HepG2 (cell line): Measurements from ENCODE around the gene METRN. TPM values are rescaled to one million over a fixed set of nuclear protein-coding genes. Genes with fewer than 3 reads are reported as not detected.

Source experiments
- ATAC-seq: fragments of 200-7000 bp; cut with Tn5 transposase; 3 replicates; pipeline ENCODE4 v1.9.1; 2020; ENCODE audit warnings: mild to moderate bottlenecking, moderate library complexity
- BruUV-seq: library from RNA; stranded (reverse); fragments of 400-500 nt; replicated peaks from 2 replicates; lab custom pipeline; 2021; lab: Mats Ljungman, UMichigan
- CTCF ChIA-PET: fragments of 300-600 bp; formaldehyde crosslinking; extraction: SDS; loops from one replicate; lab custom pipeline; 2021; ENCODE audit warnings: low total read pairs, inconsistent platforms, low intra/inter-chr PET ratio; lab: Yijun Ruan, JAX
- POLR2A ChIA-PET: fragments of 350-600 bp; sonication (Branson Sonifier 250); formaldehyde crosslinking; loops from one replicate; lab custom pipeline; 2020; ENCODE audit warnings: antibody characterized with exemption, inconsistent platforms; lab: Yijun Ruan, JAX
- DNase-seq: peaks from one replicate; pipeline ENCODE4 v3.0.0-alpha.2; 2015; ENCODE audit warnings: low spot score
- FAIRE-seq: peaks from 3 replicates; lab custom pipeline; 2011; peaks lifted over from hg19 to GRCh38; lab: Jason Lieb, UNC
- H2AFZ ChIP-seq: one replicate; pipeline ENCODE4 v1.6.1; 2011; ENCODE audit warnings: low read length, inconsistent platforms
- H3K27ac ChIP-seq: fragments of 300-600 bp; 3 replicates; pipeline ENCODE4 v1.8.0; 2011; ENCODE audit warnings: mixed run types, mild to moderate bottlenecking, mixed read lengths, low read length, inconsistent platforms; ENCODE audit not compliant: insufficient read depth; ENCODE audit errors: extremely low read length
- H3K27me3 ChIP-seq, 2 experiments: fragments of 200-600 bp in 1 of 2; 2 replicates in 1 of 2; 3 replicates in 1 of 2; pipeline versions ENCODE4 v1.6.0 to v1.8.0; 2011; ENCODE audit warnings: low read length in 2 of 2, mild to moderate bottlenecking in 2 of 2, moderate library complexity in 2 of 2, inconsistent platforms in 1 of 2; ENCODE audit not compliant: insufficient read depth in 2 of 2, control insufficient read depth in 1 of 2
- H3K36me3 ChIP-seq, 2 experiments: fragments of 200-600 bp in 1 of 2; replicated peaks in 1 of 2; 2 replicates in 1 of 2; 3 replicates in 1 of 2; pipeline versions ENCODE4 v1.5.1 to v1.8.0; 2011; ENCODE audit warnings: low read length in 2 of 2, inconsistent platforms in 1 of 2; ENCODE audit not compliant: insufficient read depth in 2 of 2, control insufficient read depth in 1 of 2
- H3K4me1 ChIP-seq: 2 replicates; pipeline ENCODE4 v1.5.1; 2012; ENCODE audit warnings: low read length, inconsistent platforms; ENCODE audit not compliant: insufficient read depth
- H3K4me2 ChIP-seq: 2 replicates; pipeline ENCODE4 v1.6.0; 2011; ENCODE audit warnings: low read depth, low read length, inconsistent platforms
- H3K4me3 ChIP-seq, 3 experiments: fragments of 200-600 bp in 1 of 3; sonication (generic), shearing (Covaris generic) in 1 of 3; replicated peaks in 1 of 3; 2 replicates each; pipeline ENCODE4 v1.5.1; 2011 to 2016; ENCODE audit warnings: low read length in 3 of 3, inconsistent platforms in 2 of 3, low read depth in 2 of 3, mild to moderate bottlenecking in 2 of 3, control low read depth in 1 of 3, mixed read lengths in 1 of 3; ENCODE audit not compliant: insufficient read depth in 1 of 3
- H3K79me2 ChIP-seq: one replicate; pipeline ENCODE4 v1.6.1; 2011; ENCODE audit warnings: low read length, inconsistent platforms; ENCODE audit not compliant: insufficient read depth
- H3K9ac ChIP-seq: 2 replicates; pipeline ENCODE4 v1.6.0; 2011; ENCODE audit warnings: mild to moderate bottlenecking, low read depth, low read length, inconsistent platforms; ENCODE audit not compliant: insufficient read depth
- H3K9me3 ChIP-seq: 2 replicates; pipeline ENCODE4 v1.5.1; 2012; ENCODE audit warnings: mild to moderate bottlenecking, low read length
- H4K20me1 ChIP-seq: 2 replicates; pipeline ENCODE4 v1.6.0; 2011; ENCODE audit warnings: inconsistent platforms, mild to moderate bottlenecking, low read length, moderate library complexity; ENCODE audit not compliant: insufficient read depth
- EZH2 ChIP-seq: conservative IDR thresholded peaks from 2 replicates; pipeline ENCODE4 v1.6.1; 2012; ENCODE audit warnings: mild to moderate bottlenecking, low read depth, low read length, moderate library complexity
- REST ChIP-seq, 2 experiments: IDR thresholded peaks; 2 replicates each; pipeline ENCODE4 v1.6.1; 2011 to 2012; ENCODE audit warnings: low read length in 2 of 2, borderline replicate concordance in 1 of 2, low read depth in 1 of 2, mild to moderate bottlenecking in 1 of 2, moderate library complexity in 1 of 2
- ZNF207 ChIP-seq: fragments of 450-650 bp; IDR thresholded peaks from 2 replicates; pipeline ENCODE4 v1.6.1; 2016; ENCODE audit warnings: antibody characterized with exemption, borderline replicate concordance
- WGBS: methylation state at CpG from one replicate; pipeline ENCODE4 v1.1.6; 2017; ENCODE audit warnings: low lambda C conversion rate; 5-methylcytosine and 5-hydroxymethylcytosine counted together
- in situ Hi-C: cut with HindIII; loops from 2 replicates; pipeline ENCODE4 v1.10.0; 2017; ENCODE audit warnings: low pct_unique_long_range_greater_than_20kb; ENCODE audit not compliant: extremely low pct_ligation_motif_present
- intact Hi-C: fragments of 100-400 bp; cut with micrococcal nuclease; formaldehyde crosslinking; loops from one replicate; pipeline ENCODE4 v1.10.0; 2022; ENCODE audit not compliant: unreplicated experiment
- polyA plus RNA-seq, 8 experiments: library from polyadenylated mRNA; depleted of rRNA in 3 of 8; stranded (reverse) in 7 of 8; unstranded in 1 of 8; fragments of >200 nt; fragmentation: Illumina TruSeq in 4 of 8; extraction: Trizol in 4 of 8; gene quantifications; 2 replicates each; pipeline versions ENCODE4 v1.2.1 to v1.2.3, GENCODE V29; 2011 to 2016; ENCODE audit warnings: low read depth in 4 of 8, missing spikeins in 1 of 8, mixed read lengths in 1 of 8; ENCODE audit not compliant: insufficient read depth in 1 of 8
- total RNA-seq, 5 experiments: library from RNA; depleted of rRNA; stranded (reverse); fragments of >200 nt; fragmentation: Illumina TruSeq; extraction: Trizol; gene quantifications; 2 replicates each; pipeline ENCODE4 v1.2.3, GENCODE V29; 2016; ENCODE audit warnings: low read depth in 1 of 5

Gene METRN
- total and polyA plus RNA-seq, 2 of the 13 experiments (the other 11 are each of a cell fraction or from before 2014, with no cell fraction given), result 25.5 to 46.1 TPM

DNA sequence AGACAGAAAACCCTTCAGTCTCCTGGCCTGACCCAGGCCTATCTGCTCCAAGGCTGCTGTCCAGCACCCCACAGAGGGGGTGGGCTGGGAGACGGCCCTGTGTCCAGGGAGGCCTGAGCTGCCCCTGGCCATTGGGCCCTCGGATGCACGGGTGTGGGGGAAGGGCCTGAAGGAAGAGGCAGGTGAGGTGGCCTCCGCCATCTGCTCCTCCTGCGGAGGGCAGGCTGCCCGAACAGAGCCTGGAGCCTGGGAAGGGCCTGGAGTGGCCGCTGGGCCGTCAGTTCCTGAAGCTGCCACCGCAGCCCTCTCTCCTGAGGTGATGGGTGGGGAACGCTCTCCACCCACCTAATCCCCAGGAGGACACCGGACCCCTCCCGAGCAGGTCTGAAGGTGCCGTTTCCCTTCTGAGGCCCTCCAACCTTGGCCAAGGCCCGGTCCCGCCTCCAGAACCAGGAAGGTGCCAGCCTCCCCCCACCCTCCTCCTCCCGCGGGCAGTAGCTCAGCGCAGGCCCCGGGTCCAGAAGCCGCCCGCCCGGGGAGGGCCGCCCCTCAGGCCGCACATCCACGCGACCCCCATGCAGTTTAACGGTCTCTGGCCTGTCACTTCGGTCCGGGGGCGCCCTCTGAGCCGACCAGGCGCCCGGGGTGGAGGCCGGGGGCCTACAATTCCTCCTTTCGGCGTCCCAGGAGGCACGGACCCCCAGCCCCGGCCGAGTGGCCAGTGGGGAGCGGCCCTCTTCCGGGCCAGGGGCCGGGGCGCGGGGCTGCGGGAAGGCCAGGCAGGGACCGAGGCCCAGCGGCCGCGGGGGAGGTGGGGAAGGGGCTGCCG is 10.2 kb upstream of the METRN start:
- BruUV-seq, result no TSS peak
- no peak overlapping the region for H3K4me3 ChIP-seq
- peak; percentile 9; the same call in 2 of the 3 replicates for ATAC-seq

More for the DNA sequence above, 10.2 kb upstream of the METRN start:
- Histone ChIP-seq H3K79me2 (no peaks in the 10 kb centered on the region), H3K9ac (no peak overlapping the region), H2AFZ (no peak overlapping the region), H3K4me2 (no peak overlapping the region), H3K27me3 (peaks cover 32 to 84% of the 10 kb centered on the region in 2 experiments), H3K27ac (no peak overlapping the region), H4K20me1 (peaks cover 3% of the 10 kb centered on the region; the same call in 1 of the 2 replicates)
- POLR2A ChIA-PET, result no interaction called here
- WGBS, result 4% methylated on average over 10 of the region's 50 CpGs
- intact Hi-C loops (no loop called here), in situ Hi-C loops (no loop called here)
- FAIRE-seq, result no peak
- CTCF ChIA-PET, result no interaction called here
- peak; percentile 36 to 85 for TF ChIP-seq REST (IDR thresholded peaks at IDR 0.05; ENCODE audit: borderline replicate concordance in 1 of 2, low read depth in 1 of 2, low read length in 2 of 2)
- peak; percentile 78 for TF ChIP-seq EZH2
- TF ChIP-seq ZNF207, result no peak
- TF ChIP-seq, all 625 proteins: peak for 2
- no peaks in the 10 kb centered on the region for H3K4me1 ChIP-seq
- no peak for DNase-seq
- H3K9me3 ChIP-seq, result no peaks in the 10 kb centered on the region
- H3K36me3 ChIP-seq, result no peaks in the 10 kb centered on the region
